T-cell (primary cell): ENCODE data around the gene GPC5. TPM values are rescaled to one million over a fixed set of nuclear protein-coding genes. Genes with fewer than 3 reads are reported as not detected.
"Not testable (repeated sequence)": the region's sequence is repeated elsewhere in the genome, so short reads cannot be mapped to it uniquely, and the experiment has no call there.

Experiments
- ATAC-seq, 4 experiments: fragments of 200-7000 bp in 3 of 4; fragments of 150-1000 bp in 1 of 4; cut with Tn5 transposase; replicated peaks in 1 of 4; 1 replicate in 3 of 4; 2 replicates in 1 of 4; pipeline ENCODE4 v1.10.0; 2021; ENCODE audit warnings: moderate library complexity in 3 of 4, mild to moderate bottlenecking in 2 of 4, moderate number of reproducible peaks in 1 of 4
- CTCF ChIA-PET, 2 donors: fragments of 300-600 bp; sonication (Branson Sonifier 250); formaldehyde crosslinking; loops; one replicate each; lab custom pipeline; 2022; ENCODE audit warnings: antibody characterized with exemption in 2 of 2; lab: Charles Lee
- POLR2A ChIA-PET, 2 donors: fragments of 300-600 bp; sonication (Branson Sonifier 250); formaldehyde crosslinking; loops; one replicate each; lab custom pipeline; 2022; ENCODE audit warnings: antibody characterized with exemption in 2 of 2; lab: Charles Lee
- DNase-seq, 35 experiments: peaks; one replicate each; pipeline versions ENCODE4 v3.0.0 to v3.0.0-alpha.2; 2013 to 2023
- H3K27ac ChIP-seq: one replicate; pipeline ENCODE4 v1.5.1; 2013; ENCODE audit warnings: low read length
- H3K27me3 ChIP-seq, 2 experiments: replicated peaks in 1 of 2; 1 replicate in 1 of 2; 2 replicates in 1 of 2; pipeline versions ENCODE4 v1.6.1 to v1.7.0; 2013; ENCODE audit warnings: low read length in 1 of 2, mixed read lengths in 1 of 2; ENCODE audit not compliant: control insufficient read depth in 2 of 2, insufficient read depth in 2 of 2; ENCODE audit errors: extremely low read depth in 1 of 2
- H3K36me3 ChIP-seq, 2 donors: 1 replicate in 1 of 2; 2 replicates in 1 of 2; pipeline versions ENCODE4 v1.6.1 to v1.7.0; 2013; ENCODE audit warnings: low read length in 1 of 2; ENCODE audit not compliant: control insufficient read depth in 2 of 2, insufficient read depth in 1 of 2; ENCODE audit errors: extremely low read depth in 1 of 2
- H3K4me1 ChIP-seq, 2 experiments: 1 replicate in 1 of 2; 2 replicates in 1 of 2; pipeline versions ENCODE4 v1.6.1 to v1.7.0; 2013; ENCODE audit warnings: low read length in 2 of 2, mixed read lengths in 1 of 2; ENCODE audit not compliant: insufficient read depth in 2 of 2, control insufficient read depth in 1 of 2; ENCODE audit errors: extremely low read depth in 1 of 2
- H3K4me3 ChIP-seq, 2 donors: 1 replicate in 1 of 2; 2 replicates in 1 of 2; pipeline versions ENCODE4 v1.5.1 to v1.7.0; 2013; ENCODE audit warnings: mild to moderate bottlenecking in 2 of 2, low read length in 1 of 2, moderate library complexity in 1 of 2; ENCODE audit not compliant: control insufficient read depth in 1 of 2; ENCODE audit errors: extremely low read depth in 1 of 2
- H3K9me3 ChIP-seq: 2 replicates; pipeline ENCODE4 v1.7.0; 2013
- H3K27ac Mint-ChIP-seq, 2 donors: one replicate each; pipeline ENCODE4 v1.8.0; 2020 to 2021; ENCODE audit warnings: mild to moderate bottlenecking in 2 of 2, mixed read lengths in 2 of 2
- H3K27me3 Mint-ChIP-seq, 2 donors: one replicate each; pipeline ENCODE4 v1.8.0; 2021 to 2022; ENCODE audit warnings: mixed read lengths in 2 of 2
- H3K36me3 Mint-ChIP-seq: one replicate; pipeline ENCODE4 v1.8.0; 2021; ENCODE audit warnings: mixed read lengths
- H3K4me1 Mint-ChIP-seq, 3 donors: one replicate each; pipeline ENCODE4 v1.8.0; 2020 to 2022; ENCODE audit warnings: mixed read lengths in 3 of 3, mild to moderate bottlenecking in 1 of 3
- H3K4me3 Mint-ChIP-seq, 3 donors: one replicate each; pipeline ENCODE4 v1.8.0; 2020 to 2022; ENCODE audit warnings: mild to moderate bottlenecking in 3 of 3, mixed read lengths in 3 of 3, moderate library complexity in 3 of 3
- H3K9me3 Mint-ChIP-seq, 3 donors: one replicate each; pipeline ENCODE4 v1.8.0; 2020 to 2022; ENCODE audit warnings: mixed read lengths in 3 of 3
- WGBS: methylation state at CpG from one replicate; pipeline ENCODE4 v1.1.5; 2013; ENCODE audit warnings: missing lambda C conversion rate; ENCODE audit not compliant: insufficient coverage; 5-methylcytosine and 5-hydroxymethylcytosine counted together
- total RNA-seq, 35 experiments: library from RNA in 6 of 35; stranded (reverse) in 6 of 35; fragments of 120-200 nt in 1 of 35; gene quantifications; one replicate each; pipeline versions ENCODE4 v1.2.1 to v1.2.4 and lab custom pipeline; 2013 to 2026

Gene GPC5
- total RNA-seq, 5 donors from 2014 or later (not counting 1 experiment from before 2014, with no cell fraction given) = 0.12 to 0.39 (median 0.26) TPM

DNA sequence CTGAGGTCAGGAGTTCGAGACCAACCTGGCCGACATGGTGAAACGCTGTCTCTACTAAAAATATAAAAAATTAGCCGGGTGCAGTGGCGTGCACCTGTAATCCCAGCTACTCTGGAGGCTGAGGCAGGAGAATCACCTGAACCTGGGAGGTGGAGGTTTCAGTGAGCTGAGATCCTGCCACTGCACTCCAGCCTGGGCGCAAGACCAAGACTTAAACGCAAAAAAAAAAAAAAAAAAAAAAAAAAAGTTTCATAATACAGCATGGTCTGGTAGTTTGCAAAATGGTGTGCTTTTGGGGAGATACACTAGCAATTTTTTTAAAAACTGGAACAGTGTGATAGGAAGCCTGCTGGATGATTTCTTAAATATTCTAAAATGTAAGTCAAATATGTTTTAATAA is 45.5 kb upstream of the GPC5 start:
- H3K36me3 ChIP-seq = peaks cover 0 to 40% of the 10 kb centered on the region in 2 donors
- ATAC-seq, H3K4me3 ChIP-seq, CTCF ChIA-PET, DNase-seq, H3K27ac Mint-ChIP-seq, H3K9me3 ChIP-seq, H3K9me3 Mint-ChIP-seq, H3K27me3 Mint-ChIP-seq, H3K27me3 ChIP-seq, POLR2A ChIA-PET, H3K4me3 Mint-ChIP-seq, H3K27ac ChIP-seq: not testable (repeated sequence)
- peaks cover 56% of the 10 kb centered on the region for H3K36me3 Mint-ChIP-seq
- WGBS = no CpG with 5 or more reads among the region's 7 CpGs
- H3K4me1 Mint-ChIP-seq = peaks cover 32 to 47% (median 39%) of the 10 kb centered on the region in 3 donors
- peaks cover 9 to 23% of the 10 kb centered on the region in 2 experiments for H3K4me1 ChIP-seq

DNA sequence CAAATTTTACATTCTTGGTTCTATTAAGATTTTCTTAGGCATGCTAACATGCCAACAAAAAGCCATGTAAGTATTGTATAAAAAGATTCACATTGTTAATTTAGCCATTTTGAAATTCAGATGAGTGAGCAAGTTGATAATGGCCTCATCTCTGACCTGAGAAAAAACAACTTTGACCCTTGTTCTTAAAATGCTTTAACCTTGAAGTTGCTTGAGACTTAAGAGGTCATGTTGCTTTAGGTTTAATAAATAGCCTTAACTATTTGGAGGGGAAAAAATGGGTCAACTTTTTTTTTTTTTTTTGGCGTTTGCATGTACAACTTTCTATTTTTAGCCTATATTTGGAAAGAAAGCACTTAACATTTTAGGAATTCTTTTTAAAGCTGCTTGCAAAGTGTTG is 44.9 kb upstream of the GPC5 start:
- no peaks in the 10 kb centered on the region for H3K27me3 ChIP-seq
- peaks cover 0 to 40% of the 10 kb centered on the region in 2 donors for H3K36me3 ChIP-seq
- peaks cover 35 to 47% (median 43%) of the 10 kb centered on the region in 3 donors for H3K4me1 Mint-ChIP-seq
- H3K4me3 Mint-ChIP-seq = no peak overlapping the region
- no peak overlapping the region for H3K27ac Mint-ChIP-seq
- H3K36me3 Mint-ChIP-seq = peaks cover 56% of the 10 kb centered on the region
- H3K9me3 Mint-ChIP-seq = no peaks in the 10 kb centered on the region
- H3K4me3 ChIP-seq = no peak overlapping the region
- H3K4me1 ChIP-seq = peaks cover 9 to 23% of the 10 kb centered on the region in 2 experiments
- DNase-seq = no peak
- H3K9me3 ChIP-seq = no peaks in the 10 kb centered on the region
- WGBS = no CpG with 5 or more reads among the region's 1 CpG
- no peak for ATAC-seq
- ChIA-PET CTCF (no interaction called here), POLR2A (no interaction called here)
- H3K27me3 Mint-ChIP-seq = no peaks in the 10 kb centered on the region
- no peak overlapping the region for H3K27ac ChIP-seq

DNA sequence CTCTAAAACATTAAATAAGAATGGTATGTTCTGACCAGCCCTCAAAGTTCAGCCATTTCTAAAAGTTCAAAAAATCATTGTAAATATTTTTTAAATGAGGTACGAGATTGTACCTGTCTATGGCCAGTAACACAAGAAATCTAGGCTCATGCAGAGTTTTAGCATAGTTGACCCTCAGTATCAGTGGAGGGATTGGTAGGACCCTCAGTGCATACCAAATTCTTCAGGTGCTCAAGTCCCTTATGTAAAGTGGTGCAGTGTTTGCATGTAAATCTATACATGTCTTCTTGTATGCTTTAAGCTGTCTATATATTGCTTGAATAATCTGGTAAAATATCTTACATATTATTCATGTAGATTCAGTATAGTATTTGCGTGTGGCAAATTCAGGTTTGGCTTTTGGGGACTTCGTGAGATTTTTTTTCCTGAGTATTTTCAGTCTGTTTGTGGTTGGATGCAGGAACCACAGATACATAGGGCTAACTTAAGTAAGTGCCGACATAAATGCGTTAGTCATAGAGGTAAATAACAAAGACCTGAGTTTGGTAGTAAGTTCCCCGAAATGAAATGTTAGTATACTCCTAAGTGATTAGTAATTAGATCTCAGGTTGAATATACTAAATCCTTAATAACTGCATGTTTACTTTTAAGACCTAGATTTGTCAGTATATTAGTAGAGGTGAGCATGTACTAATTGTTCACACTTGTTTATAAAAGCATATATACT is 43.2 kb upstream of the GPC5 start:
- Histone ChIP-seq H3K36me3 (peaks cover 0 to 36% of the 10 kb centered on the region in 2 donors), H3K9me3 (no peaks in the 10 kb centered on the region), H3K4me1 (peaks cover 3 to 17% of the 10 kb centered on the region in 2 experiments), H3K27me3 (no peaks in the 10 kb centered on the region), H3K4me3 (no peak overlapping the region), H3K27ac (no peak overlapping the region)
- ATAC-seq (no peak), DNase-seq (no peak)
- CTCF ChIA-PET = no interaction called here
- Mint-ChIP-seq H3K27ac (no peak overlapping the region), H3K4me1 (peaks cover 28 to 44% (median 36%) of the 10 kb centered on the region in 3 donors), H3K9me3 (no peaks in the 10 kb centered on the region), H3K36me3 (peaks cover 45% of the 10 kb centered on the region), H3K4me3 (no peak overlapping the region), H3K27me3 (no peaks in the 10 kb centered on the region)
- 92% methylated on average over 2 of the region's 6 CpGs for WGBS
- POLR2A ChIA-PET = no interaction called here

DNA sequence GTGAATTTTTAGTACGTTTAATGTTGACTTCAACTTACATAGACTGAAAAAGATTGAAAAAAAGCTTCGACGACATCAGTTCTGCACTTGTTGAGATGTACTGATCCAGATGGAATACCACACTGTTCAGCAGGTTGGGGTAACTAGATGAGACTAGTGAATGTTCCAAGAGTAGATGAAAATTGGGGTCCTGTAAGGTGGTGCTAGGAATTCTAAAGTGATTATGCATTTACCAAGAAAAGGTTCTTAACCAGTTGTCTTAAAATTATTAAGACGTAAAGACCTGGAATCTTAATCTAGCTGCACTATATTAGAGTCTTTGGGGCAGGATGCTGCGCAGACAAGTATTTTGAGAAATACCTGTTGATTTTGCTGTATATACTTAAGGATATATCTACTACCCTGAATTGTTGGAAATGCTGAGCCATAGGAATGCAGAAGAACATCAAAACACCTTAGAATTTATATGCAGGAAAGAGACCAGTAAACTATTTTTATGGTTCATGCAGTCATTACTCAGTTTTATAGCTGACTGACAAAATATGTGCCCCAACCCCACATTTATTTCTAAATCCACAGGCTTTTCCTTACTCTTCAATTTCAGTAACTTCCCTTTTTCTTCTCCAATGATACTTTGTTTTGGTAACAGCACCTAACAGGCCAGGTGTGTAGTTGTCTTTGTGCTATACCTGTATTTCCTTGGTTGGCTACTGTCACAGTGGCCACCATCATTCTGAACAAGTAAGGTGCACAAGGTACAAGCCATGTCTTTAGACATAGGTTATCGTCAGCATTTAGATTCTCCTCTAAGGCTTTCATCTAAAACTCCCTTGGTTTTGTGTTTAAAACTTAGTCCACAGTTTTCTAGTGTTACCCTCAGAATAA is 42.4 kb upstream of the GPC5 start:
- no peak overlapping the region for H3K27ac Mint-ChIP-seq
- no peaks in the 10 kb centered on the region for H3K27me3 Mint-ChIP-seq
- H3K4me1 Mint-ChIP-seq = peaks cover 24 to 42% (median 28%) of the 10 kb centered on the region in 3 donors
- H3K27ac ChIP-seq = no peak overlapping the region
- no peak overlapping the region for H3K4me3 Mint-ChIP-seq
- H3K27me3 ChIP-seq = no peaks in the 10 kb centered on the region
- WGBS = 100% methylated on average over 1 of the region's 6 CpGs
- no peaks in the 10 kb centered on the region for H3K9me3 ChIP-seq
- ChIA-PET CTCF (no interaction called here), POLR2A (no interaction called here)
- DNase-seq (no peak), ATAC-seq (no peak)
- peaks cover 38% of the 10 kb centered on the region for H3K36me3 Mint-ChIP-seq
- no peak overlapping the region for H3K4me3 ChIP-seq
- peaks cover 0 to 30% of the 10 kb centered on the region in 2 donors for H3K36me3 ChIP-seq
- no peaks in the 10 kb centered on the region for H3K9me3 Mint-ChIP-seq
- peaks cover 0 to 9% of the 10 kb centered on the region in 2 experiments for H3K4me1 ChIP-seq

DNA sequence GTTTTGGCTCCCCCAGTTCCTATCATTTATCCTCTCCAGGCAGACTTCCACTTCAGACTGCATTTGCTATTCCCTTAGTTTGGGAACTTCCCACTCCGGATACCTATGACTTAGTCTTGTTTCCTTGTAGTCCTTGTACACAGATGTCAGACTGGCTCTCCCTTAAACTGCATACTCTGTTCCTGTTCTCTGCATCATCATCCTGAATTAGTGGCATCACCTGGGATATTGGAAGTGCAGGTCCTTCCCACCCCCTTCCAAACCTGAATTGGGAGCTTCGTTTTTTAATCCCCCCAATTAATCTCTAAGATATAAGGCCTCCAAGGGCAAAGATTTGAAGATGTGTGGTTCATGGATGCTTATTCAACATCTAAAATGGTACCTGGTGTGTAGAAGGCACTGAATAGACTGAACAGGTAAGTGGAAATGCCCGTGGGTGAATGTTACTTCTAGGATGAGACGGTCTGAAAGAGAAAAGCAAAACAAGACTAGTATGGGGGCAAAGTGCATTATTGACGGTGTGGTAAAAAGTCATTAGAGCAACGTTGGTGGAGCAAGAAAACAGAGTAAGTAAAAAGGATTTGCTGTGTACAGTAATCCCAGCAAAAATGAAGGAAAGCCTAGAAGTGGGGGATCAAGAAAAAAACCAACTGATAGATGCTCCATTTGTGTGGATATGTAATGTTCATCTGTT is 41.4 kb upstream of the GPC5 start:
- H3K4me3 ChIP-seq = no peak overlapping the region
- 84% methylated on average over 5 of the region's 6 CpGs for WGBS

More for the DNA sequence above, 41.4 kb upstream of the GPC5 start:
- Mint-ChIP-seq H3K9me3 (no peaks in the 10 kb centered on the region), H3K4me3 (no peak overlapping the region), H3K36me3 (peaks cover 29% of the 10 kb centered on the region), H3K27ac (peak overlapping the region in 1 of 2 donors; percentile 11), H3K4me1 (peaks cover 16 to 33% (median 19%) of the 10 kb centered on the region in 3 donors), H3K27me3 (no peaks in the 10 kb centered on the region)
- CTCF ChIA-PET = interaction anchor here in 1 of 2 donors (0.6 kb wide), 1 partner anchor 47 kb away, joined by 3 read pairs; no protein-coding TSS in a partner anchor
- peaks cover 0 to 3% of the 10 kb centered on the region in 2 experiments for H3K4me1 ChIP-seq
- no peaks in the 10 kb centered on the region for H3K27me3 ChIP-seq
- no peaks in the 10 kb centered on the region for H3K9me3 ChIP-seq
- no peak overlapping the region for H3K27ac ChIP-seq
- ATAC-seq = no peak
- peaks cover 0 to 29% of the 10 kb centered on the region in 2 donors for H3K36me3 ChIP-seq
- DNase-seq = no peak
- POLR2A ChIA-PET = no interaction called here
